Measurements from ENCODE around the gene RC3H1.
"Not testable (repeated sequence)": the region's sequence is repeated elsewhere in the genome, so short reads cannot be mapped to it uniquely, and the experiment has no call there.

- not testable (repeated sequence) for TF ChIP-seq CTCF (conservative IDR thresholded peaks at IDR 0.05 in 1 of 2, IDR thresholded peaks at IDR 0.05 in 1 of 2; ENCODE audit: extremely low read depth in 1 of 2, insufficient read depth in 1 of 2, low read depth in 1 of 2, low read length in 2 of 2); EZH2 (IDR thresholded peaks at IDR 0.05; ENCODE audit: borderline replicate concordance, low read length)
These were observed 33.6 kb upstream of the RC3H1 start for GRCh38 chr1:174055797-174056196.

Measured in mammary epithelial cell (primary cell).